Measurements from ENCODE around the gene ST8SIA6.

- TF ChIP-seq TAF1 (IDR thresholded peaks at IDR 0.05; ENCODE audit: low read depth, low read length) (no peak), PAX5 (IDR thresholded peaks at IDR 0.05; ENCODE audit: insufficient read depth, low read length, severe bottlenecking) (no peak), POLR2AphosphoS5 (IDR thresholded peaks at IDR 0.05; ENCODE audit: low read depth, low read length) (no peak)
These were observed 25.4 kb upstream of the ST8SIA6 start for GRCh38 chr10:17479822-17480221.
